Endothelial cell of umbilical vein (primary cell): Measurements from ENCODE around the gene SERPINI1. TPM values are rescaled to one million over a fixed set of nuclear protein-coding genes. Genes with fewer than 3 reads are reported as not detected.

ENCODE experiments used
- BruUV-seq: library from RNA; stranded (reverse); fragments of 400-500 nt; replicated peaks from 2 replicates; lab custom pipeline; 2021; lab: Mats Ljungman, UMichigan
- CTCF ChIA-PET: fragments of 300-600, 350-600 bp; sonication (Branson Sonifier 250); formaldehyde crosslinking; loops from one replicate; lab custom pipeline; 2021; ENCODE audit warnings: antibody characterized with exemption, inconsistent platforms; lab: Charles Lee
- POLR2A ChIA-PET: fragments of 300-600, 350-600 bp; sonication (Branson Sonifier 250); formaldehyde crosslinking; loops from one replicate; lab custom pipeline; 2021; ENCODE audit warnings: antibody characterized with exemption, inconsistent platforms; lab: Charles Lee
- DNase-seq: peaks from one replicate; pipeline ENCODE4 v3.0.0-alpha.2; 2011; ENCODE audit warnings: low read depth, low spot score
- FAIRE-seq: peaks from 2 replicates; lab custom pipeline; 2011; peaks lifted over from hg19 to GRCh38; lab: Jason Lieb, UNC
- H2AFZ ChIP-seq: 2 replicates; pipeline ENCODE4 v1.6.0; 2012; ENCODE audit warnings: low read depth, low read length, control low read depth, inconsistent platforms
- H3K27ac ChIP-seq: 2 replicates; pipeline ENCODE4 v1.5.1; 2011; ENCODE audit warnings: low read depth, mild to moderate bottlenecking, control low read depth, low read length, moderate library complexity; ENCODE audit not compliant: insufficient read depth
- H3K27me3 ChIP-seq, 2 experiments: 2 replicates each; pipeline versions ENCODE4 v1.6.0 to v1.6.1; 2011; ENCODE audit warnings: low read length in 2 of 2, mixed read lengths in 1 of 2; ENCODE audit not compliant: control insufficient read depth in 2 of 2, insufficient read depth in 2 of 2
- H3K36me3 ChIP-seq, 2 experiments: 2 replicates in 1 of 2; 3 replicates in 1 of 2; pipeline ENCODE4 v1.5.1; 2011; ENCODE audit warnings: low read length in 2 of 2, mild to moderate bottlenecking in 1 of 2, moderate library complexity in 1 of 2; ENCODE audit not compliant: control insufficient read depth in 2 of 2, insufficient read depth in 2 of 2; ENCODE audit errors: extremely low read depth in 1 of 2
- H3K4me1 ChIP-seq: 3 replicates; pipeline ENCODE4 v1.5.1; 2011; ENCODE audit warnings: mild to moderate bottlenecking, low read length; ENCODE audit not compliant: control insufficient read depth, insufficient read depth; ENCODE audit errors: extremely low read depth
- H3K4me2 ChIP-seq: 2 replicates; pipeline ENCODE4 v1.6.1; 2011; ENCODE audit warnings: low read length, control low read depth, mixed read lengths; ENCODE audit not compliant: insufficient read depth
- H3K4me3 ChIP-seq, 3 experiments: fragments of 200-600 bp in 1 of 3; sonication (generic), shearing (Covaris generic) in 1 of 3; replicated peaks in 1 of 3; 2 replicates each; pipeline ENCODE4 v1.5.1; 2011 to 2016; ENCODE audit warnings: control low read depth in 3 of 3, low read length in 3 of 3, mild to moderate bottlenecking in 2 of 3, inconsistent platforms in 1 of 3, low read depth in 1 of 3, moderate library complexity in 1 of 3; ENCODE audit not compliant: insufficient read depth in 1 of 3
- H3K79me2 ChIP-seq: 2 replicates; pipeline ENCODE4 v1.6.0; 2012; ENCODE audit warnings: low read length, inconsistent platforms; ENCODE audit not compliant: control insufficient read depth, insufficient read depth
- H3K9ac ChIP-seq: replicated peaks from 2 replicates; pipeline ENCODE3; 2011; ENCODE audit warnings: low read length, control low read depth; ENCODE audit not compliant: insufficient read depth; ENCODE audit errors: extremely low read depth
- H3K9me1 ChIP-seq: replicated peaks from 3 replicates; pipeline ENCODE4 v1.6.0; 2011; ENCODE audit warnings: mild to moderate bottlenecking, low read length; ENCODE audit not compliant: control insufficient read depth, insufficient read depth; ENCODE audit errors: extremely low read depth
- H3K9me3 ChIP-seq: replicated peaks from 2 replicates; pipeline ENCODE4 v1.5.1; 2012; ENCODE audit warnings: low read length, inconsistent platforms; ENCODE audit not compliant: control insufficient read depth, insufficient read depth
- H4K20me1 ChIP-seq: replicated peaks from 2 replicates; pipeline ENCODE3; 2011; ENCODE audit warnings: mild to moderate bottlenecking, low read length; ENCODE audit not compliant: control insufficient read depth, insufficient read depth; ENCODE audit errors: extremely low read depth
- EZH2 ChIP-seq: IDR thresholded peaks from 2 replicates; pipeline ENCODE4 v1.6.1; 2012; ENCODE audit warnings: borderline replicate concordance, low read depth, mild to moderate bottlenecking, moderate library complexity, low read length, inconsistent platforms; ENCODE audit not compliant: severe bottlenecking
- FOS ChIP-seq: IDR thresholded peaks from 2 replicates; pipeline ENCODE4 v1.6.1; 2011; ENCODE audit warnings: mild to moderate bottlenecking, low read length, moderate library complexity, borderline replicate concordance; ENCODE audit not compliant: insufficient read depth
- GATA2 ChIP-seq: IDR thresholded peaks from 2 replicates; pipeline ENCODE4 v1.7.0; 2011; ENCODE audit warnings: low read depth, mild to moderate bottlenecking, moderate library complexity, mixed read lengths, low read length; ENCODE audit not compliant: insufficient read length, insufficient read depth
- JUN ChIP-seq: IDR thresholded peaks from 2 replicates; pipeline ENCODE4 v1.6.1; 2011; ENCODE audit warnings: borderline replicate concordance, low read depth; ENCODE audit not compliant: insufficient read length, insufficient read depth
- MYC ChIP-seq: IDR thresholded peaks from one replicate; pipeline ENCODE4 v1.6.1; 2011; ENCODE audit warnings: mild to moderate bottlenecking, low read depth, low read length
- POLR2A ChIP-seq: IDR thresholded peaks from 2 replicates; pipeline ENCODE4 v1.6.1; 2012; ENCODE audit warnings: low read depth, mild to moderate bottlenecking, control low read depth, low read length
- POLR2AphosphoS5 ChIP-seq: IDR thresholded peaks from 2 replicates; pipeline ENCODE4 v1.6.1; 2012; ENCODE audit warnings: low read depth, mild to moderate bottlenecking, control low read depth, low read length, moderate library complexity; ENCODE audit not compliant: insufficient read depth
- dilution Hi-C: fragments of 300-500 bp; cut with MboI; formaldehyde crosslinking; loops from one replicate; pipeline ENCODE4 v1.15.0; 2019; ENCODE audit warnings: low sequenced_read_pairs; ENCODE audit not compliant: extremely low pct_ligation_motif_present
- intact Hi-C: fragments of 100-400 bp; cut with micrococcal nuclease; formaldehyde crosslinking; loops from one replicate; pipeline ENCODE4 v1.10.0; 2022
- polyA plus RNA-seq, 4 experiments: library from polyadenylated mRNA; depleted of rRNA in 3 of 4; stranded (reverse) in 3 of 4; unstranded in 1 of 4; fragments of >200 nt; gene quantifications; 2 replicates each; pipeline versions ENCODE4 v1.2.1 to v1.2.3, GENCODE V29; 2011 to 2012; ENCODE audit warnings: missing spikeins in 1 of 4
- total RNA-seq: library from RNA; stranded (reverse); gene quantifications from 2 replicates; pipeline ENCODE4 v1.2.3, GENCODE V29; 2021
- TF ChIP-seq, protein P1 (sequence below): IDR thresholded peaks from 2 replicates; pipeline ENCODE4 v1.6.1; 2011; ENCODE audit not compliant: insufficient read depth, insufficient read length
- TF ChIP-seq, protein P2 (sequence below), 2 donors: IDR thresholded peaks; 1 replicate in 1 of 2; 2 replicates in 1 of 2; pipeline ENCODE4 v1.5.1; 2011; ENCODE audit warnings: low read length in 2 of 2, mild to moderate bottlenecking in 2 of 2, moderate library complexity in 2 of 2, control low read depth in 1 of 2, inconsistent platforms in 1 of 2, low read depth in 1 of 2; ENCODE audit not compliant: insufficient read depth in 1 of 2; ENCODE audit errors: extremely low read depth in 1 of 2

Gene SERPINI1
- total and polyA plus RNA-seq, 2 donors (not counting 3 experiments of a cell fraction or from before 2014, with no cell fraction given), result 0.22 to 0.28 TPM

DNA sequence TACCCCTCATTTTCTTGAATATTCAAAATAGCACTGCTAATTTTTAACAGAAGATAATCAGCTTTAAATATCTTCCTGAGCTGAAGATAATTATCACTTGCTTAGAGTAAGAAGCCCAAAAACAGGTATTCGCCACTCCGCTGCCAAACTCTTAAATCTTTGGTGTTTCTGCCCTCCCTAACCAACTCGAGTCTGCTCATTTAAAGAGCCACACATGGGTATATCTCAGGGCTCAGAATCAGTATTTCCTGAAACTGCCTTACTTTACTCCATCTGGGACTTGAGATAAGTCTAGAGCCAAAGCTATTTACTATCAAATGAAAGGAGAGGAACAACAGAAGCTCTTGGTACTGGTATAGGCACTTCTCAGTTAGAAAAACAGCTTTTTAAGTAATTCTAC lies 11.6 kb upstream of the SERPINI1 start:
- no peak overlapping the region for H3K9ac ChIP-seq
- H3K9me3 ChIP-seq, result no peaks in the 10 kb centered on the region
- H2AFZ ChIP-seq, result no peak overlapping the region
- H3K27ac ChIP-seq, result no peak overlapping the region
- H3K4me1 ChIP-seq, result no peaks in the 10 kb centered on the region
- FAIRE-seq (no peak), DNase-seq (peak; percentile 22)
- POLR2A ChIA-PET, result no interaction called here
- CTCF ChIA-PET, result interaction anchor here (0.9 kb wide), 1 partner anchor 52 kb away, joined by 3 read pairs; no protein-coding TSS in a partner anchor
- peaks cover 0 to 4% of the 10 kb centered on the region in 2 experiments for H3K36me3 ChIP-seq
- dilution Hi-C loops, result no loop called here
- H3K4me2 ChIP-seq, result no peak overlapping the region
- peaks cover 80% of the 10 kb centered on the region for H3K79me2 ChIP-seq
- no peak overlapping the region for H3K4me3 ChIP-seq
- intact Hi-C loops, result no loop called here
- no peaks in the 10 kb centered on the region for H3K27me3 ChIP-seq
- TF ChIP-seq, protein P1, sequence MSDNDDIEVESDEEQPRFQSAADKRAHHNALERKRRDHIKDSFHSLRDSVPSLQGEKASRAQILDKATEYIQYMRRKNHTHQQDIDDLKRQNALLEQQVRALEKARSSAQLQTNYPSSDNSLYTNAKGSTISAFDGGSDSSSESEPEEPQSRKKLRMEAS, result no peak
- BruUV-seq, result no TSS peak
- H3K9me1 ChIP-seq, result no peaks in the 10 kb centered on the region
- peaks cover 14% of the 10 kb centered on the region for H4K20me1 ChIP-seq

DNA sequence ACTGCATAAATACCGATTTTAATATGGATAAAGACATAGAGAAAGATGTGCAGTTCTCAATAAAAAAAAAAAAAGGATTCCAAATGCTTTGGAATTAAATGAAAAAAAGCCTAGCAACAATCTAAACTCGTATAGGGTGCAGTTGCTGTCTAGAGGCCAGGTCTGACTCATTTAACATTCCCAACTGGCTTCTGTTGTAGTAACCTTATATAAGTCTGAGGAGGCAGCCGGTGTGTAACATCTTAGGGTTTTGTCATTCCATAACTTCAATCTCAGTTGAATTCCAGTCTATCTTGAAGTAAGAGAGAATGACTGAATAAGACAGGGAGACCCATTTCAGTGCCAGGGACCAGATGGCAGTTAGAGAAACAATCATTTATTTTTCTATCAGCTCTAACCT lies 7.3 kb upstream of the SERPINI1 start:
- H3K4me3 ChIP-seq, result no peak overlapping the region
- ChIA-PET POLR2A (no interaction called here), CTCF (interaction anchor here (1.2 kb wide), 1 partner anchor 13 kb away, joined by 3 read pairs; no protein-coding TSS in a partner anchor)
- no peaks in the 10 kb centered on the region for H3K36me3 ChIP-seq
- H2AFZ ChIP-seq, result no peak overlapping the region
- H3K4me1 ChIP-seq, result peaks cover 1% of the 10 kb centered on the region
- H3K79me2 ChIP-seq, result peaks cover 98% of the 10 kb centered on the region
- no peak overlapping the region for H3K4me2 ChIP-seq
- dilution Hi-C loops, result no loop called here
- no peak overlapping the region for H3K9ac ChIP-seq
- TF ChIP-seq JUN, result no peak
- TF ChIP-seq, protein P2, sequence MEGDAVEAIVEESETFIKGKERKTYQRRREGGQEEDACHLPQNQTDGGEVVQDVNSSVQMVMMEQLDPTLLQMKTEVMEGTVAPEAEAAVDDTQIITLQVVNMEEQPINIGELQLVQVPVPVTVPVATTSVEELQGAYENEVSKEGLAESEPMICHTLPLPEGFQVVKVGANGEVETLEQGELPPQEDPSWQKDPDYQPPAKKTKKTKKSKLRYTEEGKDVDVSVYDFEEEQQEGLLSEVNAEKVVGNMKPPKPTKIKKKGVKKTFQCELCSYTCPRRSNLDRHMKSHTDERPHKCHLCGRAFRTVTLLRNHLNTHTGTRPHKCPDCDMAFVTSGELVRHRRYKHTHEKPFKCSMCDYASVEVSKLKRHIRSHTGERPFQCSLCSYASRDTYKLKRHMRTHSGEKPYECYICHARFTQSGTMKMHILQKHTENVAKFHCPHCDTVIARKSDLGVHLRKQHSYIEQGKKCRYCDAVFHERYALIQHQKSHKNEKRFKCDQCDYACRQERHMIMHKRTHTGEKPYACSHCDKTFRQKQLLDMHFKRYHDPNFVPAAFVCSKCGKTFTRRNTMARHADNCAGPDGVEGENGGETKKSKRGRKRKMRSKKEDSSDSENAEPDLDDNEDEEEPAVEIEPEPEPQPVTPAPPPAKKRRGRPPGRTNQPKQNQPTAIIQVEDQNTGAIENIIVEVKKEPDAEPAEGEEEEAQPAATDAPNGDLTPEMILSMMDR (IDR thresholded peaks at IDR 0.05; ENCODE audit: extremely low read depth in 1 of 2, insufficient read depth in 1 of 2, low read depth in 1 of 2, low read length in 2 of 2), result no peak
- TF ChIP-seq POLR2AphosphoS5, result no peak
- TF ChIP-seq FOS, result no peak
- TF ChIP-seq MYC, result no peak
- TF ChIP-seq, protein P1, result no peak
- TF ChIP-seq GATA2, result no peak
- no peak for TF ChIP-seq EZH2
- TF ChIP-seq POLR2A, result no peak
- intact Hi-C loops, result no loop called here
- no peak for FAIRE-seq
- no peaks in the 10 kb centered on the region for H3K9me1 ChIP-seq
- no peaks in the 10 kb centered on the region for H3K27me3 ChIP-seq
- H3K27ac ChIP-seq, result no peak overlapping the region
- H3K9me3 ChIP-seq, result no peaks in the 10 kb centered on the region
- DNase-seq, result no peak
- BruUV-seq, result no TSS peak
- peaks cover 12% of the 10 kb centered on the region for H4K20me1 ChIP-seq
